ENCODE results near the gene CALML3.

CALML3 gene

GRCh38 chr10:5508161-5508604 lies 16.6 kb upstream of the CALML3 start:
- no peaks in the 10 kb centered on the region for H3K9me3 ChIP-seq (ENCODE audit: control insufficient read depth, insufficient read depth, low read length)
- H3K4me1 ChIP-seq (ENCODE audit: insufficient read depth, low read length): no peaks in the 10 kb centered on the region
- no peak overlapping the region for H3K9ac ChIP-seq (ENCODE audit: low read depth, low read length)
- H3K36me3 ChIP-seq (ENCODE audit: insufficient read depth, low read length): no peaks in the 10 kb centered on the region

DNA sequence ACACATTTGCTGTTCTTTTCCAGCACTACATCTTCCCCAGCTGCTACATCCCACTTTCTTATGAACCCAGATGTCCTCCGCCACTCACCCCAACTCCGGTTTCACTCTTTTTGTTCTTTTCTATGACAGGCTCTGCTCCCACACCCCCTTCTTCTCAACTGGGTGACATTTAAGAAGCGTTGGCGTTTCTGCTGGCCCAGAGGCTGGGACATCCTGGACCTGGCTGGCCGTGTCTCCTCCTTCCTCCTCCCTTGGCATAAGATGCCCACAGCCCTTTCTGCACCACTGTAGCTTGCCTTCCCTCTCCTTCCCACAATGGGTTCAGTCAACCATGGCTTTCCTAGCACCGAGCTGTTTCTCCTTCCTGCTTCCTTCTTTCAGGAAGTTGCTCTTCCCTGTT lies 16.0 kb upstream of the CALML3 start:
- H3K9ac ChIP-seq (ENCODE audit: low read depth, low read length): no peak overlapping the region
- no peaks in the 10 kb centered on the region for H3K4me1 ChIP-seq (ENCODE audit: insufficient read depth, low read length)
- no peaks in the 10 kb centered on the region for H3K36me3 ChIP-seq (ENCODE audit: insufficient read depth, low read length)
- no peaks in the 10 kb centered on the region for H3K9me3 ChIP-seq (ENCODE audit: control insufficient read depth, insufficient read depth, low read length)

DNA sequence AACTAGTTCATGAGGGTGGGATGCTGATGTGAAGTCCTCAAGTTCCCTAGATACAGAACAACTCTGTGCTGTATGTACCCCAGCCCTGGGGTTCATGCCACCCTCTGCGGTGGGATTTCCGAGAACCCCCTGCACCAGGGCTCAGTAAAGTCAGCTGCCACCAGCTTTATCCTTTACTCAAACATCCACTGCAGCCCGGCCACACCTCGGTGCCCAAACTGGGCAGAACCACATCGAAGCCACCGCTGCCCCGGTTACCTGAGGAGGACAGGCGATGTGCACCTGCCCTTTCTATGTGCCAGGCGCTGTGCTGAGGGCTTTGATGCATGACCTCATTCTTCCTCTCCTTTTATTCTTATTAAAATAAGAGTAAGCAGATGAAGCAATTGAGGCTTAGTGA lies 15.5 kb upstream of the CALML3 start:
- H3K9ac ChIP-seq (ENCODE audit: low read depth, low read length): no peak overlapping the region
- no peaks in the 10 kb centered on the region for H3K4me1 ChIP-seq (ENCODE audit: insufficient read depth, low read length)
- H3K9me3 ChIP-seq (ENCODE audit: control insufficient read depth, insufficient read depth, low read length): no peaks in the 10 kb centered on the region
- no peaks in the 10 kb centered on the region for H3K36me3 ChIP-seq (ENCODE audit: insufficient read depth, low read length)

- no peaks in the 10 kb centered on the region for H3K36me3 ChIP-seq (ENCODE audit: insufficient read depth, low read length)
- H3K4me1 ChIP-seq (ENCODE audit: insufficient read depth, low read length): no peaks in the 10 kb centered on the region
- H3K9me3 ChIP-seq (ENCODE audit: control insufficient read depth, insufficient read depth, low read length): no peaks in the 10 kb centered on the region
- H3K9ac ChIP-seq (ENCODE audit: low read depth, low read length): no peak overlapping the region
Observed at GRCh38 chr10:5509691-5510090, 15.1 kb upstream of the CALML3 start.

- H3K36me3 ChIP-seq (ENCODE audit: insufficient read depth, low read length): no peaks in the 10 kb centered on the region
- H3K9ac ChIP-seq (ENCODE audit: low read depth, low read length): no peak overlapping the region
- no peaks in the 10 kb centered on the region for H3K9me3 ChIP-seq (ENCODE audit: control insufficient read depth, insufficient read depth, low read length)
- H3K4me1 ChIP-seq (ENCODE audit: insufficient read depth, low read length): no peaks in the 10 kb centered on the region
Observed at GRCh38 chr10:5510281-5511072, 14.3 kb upstream of the CALML3 start.

DNA sequence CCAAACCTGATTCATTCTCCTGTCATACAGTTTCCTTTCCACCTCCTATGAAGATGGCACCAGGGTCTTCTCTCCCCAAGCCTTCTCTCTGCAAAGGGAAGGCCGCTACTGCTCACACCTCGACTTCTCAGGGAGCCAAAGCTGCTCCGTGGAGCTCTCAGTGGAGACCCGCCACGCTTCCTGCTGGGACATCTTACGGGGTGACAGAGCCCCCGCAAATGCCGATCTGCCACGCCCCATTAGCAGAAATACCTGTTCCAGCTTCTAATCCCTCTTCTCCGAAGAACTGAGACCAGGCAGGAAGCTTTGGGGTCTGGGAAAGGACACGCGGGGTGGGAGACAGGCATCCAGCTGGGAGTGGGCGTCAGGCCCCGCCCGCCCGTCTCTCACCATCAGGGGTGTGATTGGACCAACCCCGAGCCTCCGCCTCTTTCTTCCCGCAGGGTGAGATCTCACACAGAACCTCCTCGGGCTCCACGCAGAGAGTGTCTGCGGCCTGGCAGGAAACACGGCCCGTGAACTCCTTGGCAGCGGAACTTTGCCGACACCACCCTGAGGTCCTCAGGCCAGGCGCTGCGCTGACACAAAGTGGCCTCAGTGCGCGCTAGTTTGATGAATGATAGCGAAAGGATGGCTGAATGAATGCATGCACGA lies 13.4 kb upstream of the CALML3 start:
- no peaks in the 10 kb centered on the region for H3K4me1 ChIP-seq (ENCODE audit: insufficient read depth, low read length)
- no peaks in the 10 kb centered on the region for H3K9me3 ChIP-seq (ENCODE audit: control insufficient read depth, insufficient read depth, low read length)
- H3K9ac ChIP-seq (ENCODE audit: low read depth, low read length): no peak overlapping the region
- no peaks in the 10 kb centered on the region for H3K36me3 ChIP-seq (ENCODE audit: insufficient read depth, low read length)

DNA sequence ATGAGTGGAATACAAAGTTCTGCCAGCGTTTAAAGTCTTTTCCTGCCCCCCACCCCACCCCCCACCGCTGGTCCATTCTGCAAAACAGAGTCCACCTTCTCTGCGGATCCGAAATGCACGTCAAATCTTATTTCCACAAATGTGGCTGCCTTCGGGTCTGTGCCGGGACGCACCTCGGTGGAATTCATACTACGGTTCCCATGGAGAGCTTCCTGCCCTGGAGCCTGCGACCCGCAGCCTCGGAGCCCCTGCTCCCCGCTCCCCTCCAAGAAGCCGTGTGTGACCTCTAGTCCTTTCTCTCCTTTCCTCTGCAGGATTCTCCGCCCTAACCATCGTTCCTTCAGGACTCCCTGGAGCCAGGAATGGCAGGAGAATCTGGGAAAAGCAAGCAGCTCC lies 12.9 kb upstream of the CALML3 start:
- H3K36me3 ChIP-seq (ENCODE audit: insufficient read depth, low read length): no peaks in the 10 kb centered on the region
- no peaks in the 10 kb centered on the region for H3K9me3 ChIP-seq (ENCODE audit: control insufficient read depth, insufficient read depth, low read length)
- H3K9ac ChIP-seq (ENCODE audit: low read depth, low read length): no peak overlapping the region
- no peaks in the 10 kb centered on the region for H3K4me1 ChIP-seq (ENCODE audit: insufficient read depth, low read length)

DNA sequence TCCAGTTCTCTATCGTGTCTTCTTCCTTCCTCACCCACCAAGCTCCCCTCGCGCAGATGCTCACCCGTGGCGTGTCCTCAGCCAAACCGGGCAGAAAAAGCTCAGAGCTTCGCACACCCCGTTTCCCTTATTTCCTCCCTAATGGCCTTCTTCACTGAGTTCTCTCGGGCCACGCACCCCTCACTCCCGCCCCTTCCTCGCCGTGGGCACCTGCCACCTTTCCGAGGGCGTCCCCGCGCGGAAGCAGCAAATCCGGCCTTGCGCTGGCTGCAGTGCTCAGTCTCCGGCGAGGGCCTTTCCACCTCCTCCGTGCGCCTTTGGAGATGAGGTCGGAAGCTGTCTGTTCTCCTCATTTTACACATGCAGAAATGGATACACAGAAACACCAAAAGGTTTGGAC lies 12.4 kb upstream of the CALML3 start:
- no peak overlapping the region for H3K9ac ChIP-seq (ENCODE audit: low read depth, low read length)
- H3K9me3 ChIP-seq (ENCODE audit: control insufficient read depth, insufficient read depth, low read length): no peaks in the 10 kb centered on the region
- H3K36me3 ChIP-seq (ENCODE audit: insufficient read depth, low read length): no peaks in the 10 kb centered on the region
- no peaks in the 10 kb centered on the region for H3K4me1 ChIP-seq (ENCODE audit: insufficient read depth, low read length)

DNA sequence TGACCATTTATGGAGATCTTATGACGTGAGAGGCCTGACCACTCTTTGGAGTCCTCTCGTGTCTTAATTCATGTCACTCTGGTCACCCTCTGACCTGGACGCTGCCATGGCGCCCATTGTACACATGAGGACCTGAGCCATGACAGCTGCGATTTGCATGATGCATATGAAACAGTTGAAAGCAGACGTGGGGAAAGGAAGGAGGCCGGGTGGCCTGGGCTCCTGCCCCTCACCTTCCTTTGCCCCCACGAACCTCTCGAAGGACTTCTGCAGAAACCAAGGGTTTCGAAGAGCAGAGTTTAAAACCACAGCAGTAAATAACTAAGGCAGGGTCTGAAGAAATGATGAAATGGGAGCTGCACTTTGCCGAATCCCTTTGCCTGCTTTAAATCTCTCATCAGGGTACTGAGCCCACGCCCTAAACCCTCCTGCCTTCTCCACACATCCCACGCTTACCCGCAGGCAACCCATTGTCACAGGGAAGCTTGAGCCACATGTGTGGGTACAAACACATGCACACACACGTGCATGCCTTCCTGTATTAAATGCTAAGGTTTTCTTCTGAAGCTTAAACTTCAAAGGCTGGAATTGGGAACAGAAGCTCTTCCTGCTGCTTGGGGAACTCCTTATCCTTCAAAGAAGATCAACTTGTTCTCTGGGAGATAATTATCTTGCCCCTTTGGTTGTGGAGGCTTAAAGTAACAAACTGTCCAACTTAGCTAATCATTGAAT lies 11.7 kb upstream of the CALML3 start:
- no peaks in the 10 kb centered on the region for H3K9me3 ChIP-seq (ENCODE audit: control insufficient read depth, insufficient read depth, low read length)
- no peak overlapping the region for H3K9ac ChIP-seq (ENCODE audit: low read depth, low read length)
- H3K36me3 ChIP-seq (ENCODE audit: insufficient read depth, low read length): no peaks in the 10 kb centered on the region
- no peaks in the 10 kb centered on the region for H3K4me1 ChIP-seq (ENCODE audit: insufficient read depth, low read length)

GRCh38 chr10:5514226-5514850 lies 10.4 kb upstream of the CALML3 start:
- Histone ChIP-seq H3K36me3 (ENCODE audit: insufficient read depth, low read length) (no peaks in the 10 kb centered on the region), H3K9ac (ENCODE audit: low read depth, low read length) (no peak overlapping the region; the same call in 1 of the 2 replicates), H3K9me3 (ENCODE audit: control insufficient read depth, insufficient read depth, low read length) (peaks cover 8% of the 10 kb centered on the region; the same call in 1 of the 2 replicates), H3K4me1 (ENCODE audit: insufficient read depth, low read length) (no peaks in the 10 kb centered on the region)

GRCh38 chr10:5515948-5516761 lies 8.6 kb upstream of the CALML3 start:
- no peak overlapping the region for H3K9ac ChIP-seq (ENCODE audit: low read depth, low read length)
- peaks cover 8% of the 10 kb centered on the region; the same call in 1 of the 2 replicates for H3K9me3 ChIP-seq (ENCODE audit: control insufficient read depth, insufficient read depth, low read length)
- H3K36me3 ChIP-seq (ENCODE audit: insufficient read depth, low read length): no peaks in the 10 kb centered on the region
- no peaks in the 10 kb centered on the region for H3K4me1 ChIP-seq (ENCODE audit: insufficient read depth, low read length)

DNA sequence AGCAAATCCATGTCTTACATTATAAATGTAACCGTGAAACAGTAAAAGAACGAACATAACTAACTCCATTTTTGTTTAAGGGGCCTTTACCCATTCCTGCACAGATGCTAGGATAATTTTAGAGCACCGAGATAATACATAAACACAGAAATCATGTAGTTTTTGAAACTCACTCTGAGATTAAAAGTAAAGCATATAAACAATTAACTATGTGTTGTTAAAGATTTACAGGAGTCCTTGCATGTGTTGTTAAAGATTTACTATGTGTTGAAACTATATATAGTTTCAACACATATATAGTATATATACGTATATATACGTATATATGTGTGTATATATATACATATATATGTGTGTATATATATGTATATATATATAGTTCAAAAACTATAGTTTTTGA lies 7.2 kb upstream of the CALML3 start:
- Histone ChIP-seq H3K4me1 (ENCODE audit: insufficient read depth, low read length) (no peaks in the 10 kb centered on the region), H3K36me3 (ENCODE audit: insufficient read depth, low read length) (no peaks in the 10 kb centered on the region), H3K9me3 (ENCODE audit: control insufficient read depth, insufficient read depth, low read length) (peaks cover 8% of the 10 kb centered on the region; the same call in 1 of the 2 replicates), H3K9ac (ENCODE audit: low read depth, low read length) (no peak overlapping the region)

GRCh38 chr10:5518143-5518542 lies 6.6 kb upstream of the CALML3 start:
- Histone ChIP-seq H3K9ac (ENCODE audit: low read depth, low read length) (no peak overlapping the region), H3K36me3 (ENCODE audit: insufficient read depth, low read length) (no peaks in the 10 kb centered on the region), H3K4me1 (ENCODE audit: insufficient read depth, low read length) (no peaks in the 10 kb centered on the region), H3K9me3 (ENCODE audit: control insufficient read depth, insufficient read depth, low read length) (peaks cover 8% of the 10 kb centered on the region; the same call in 1 of the 2 replicates)

DNA sequence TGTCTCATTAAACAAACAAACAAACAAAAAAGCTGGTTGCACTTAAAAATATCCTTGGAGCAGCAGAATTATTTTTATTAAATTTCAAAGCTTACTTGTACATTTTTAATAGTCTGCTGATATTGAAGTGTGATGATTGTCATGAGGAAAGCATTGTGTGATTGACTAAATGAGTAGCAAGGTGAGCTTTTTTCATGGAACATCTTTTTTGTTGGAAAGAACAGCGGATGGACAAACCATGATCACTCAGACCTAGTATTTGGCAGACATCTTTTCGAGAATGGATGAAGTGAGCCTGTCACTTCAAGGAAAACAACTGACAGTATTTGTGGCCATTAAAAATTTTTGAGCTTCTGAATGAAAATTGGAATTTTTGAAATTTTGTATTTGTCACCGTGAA lies 5.7 kb upstream of the CALML3 start:
- peaks cover 8% of the 10 kb centered on the region; the same call in 1 of the 2 replicates for H3K9me3 ChIP-seq (ENCODE audit: control insufficient read depth, insufficient read depth, low read length)
- H3K36me3 ChIP-seq (ENCODE audit: insufficient read depth, low read length): no peaks in the 10 kb centered on the region
- no peak overlapping the region for H3K9ac ChIP-seq (ENCODE audit: low read depth, low read length)
- H3K4me1 ChIP-seq (ENCODE audit: insufficient read depth, low read length): no peaks in the 10 kb centered on the region
